ENCODE measurements around the gene PXYLP1. TPM values are rescaled to one million over a fixed set of nuclear protein-coding genes. Genes with fewer than 3 reads are reported as not detected.

Gene PXYLP1
- total RNA-seq, 4 donors from 2014 or later: 9.9 to 11.7 (median 10.0) TPM

- no peak for DNase-seq (ENCODE audit: low spot score in 2 of 2)
- H3K4me3 ChIP-seq: no peak overlapping the region
- H3K27me3 ChIP-seq: no peaks in the 10 kb centered on the region
- H3K9me3 ChIP-seq: no peaks in the 10 kb centered on the region
- H3K27ac ChIP-seq: no peak overlapping the region
- H3K36me3 ChIP-seq: no peaks in the 10 kb centered on the region
- TF ChIP-seq CTCF (IDR thresholded peaks at IDR 0.05): no peak
- no peak for TF ChIP-seq POLR2A (IDR thresholded peaks at IDR 0.05)
- no peak for TF ChIP-seq EP300 (IDR thresholded peaks at IDR 0.05)
- 88 to 94% methylated on average over 3 of the region's 3 CpGs for WGBS, 2 donors
- H3K4me1 ChIP-seq: peaks cover 0 to 4% (median 0%) of the 10 kb centered on the region in 4 donors
Measured at GRCh38 chr3:141333836-141334626, 102.4 kb downstream of the PXYLP1 start.

- no peaks in the 10 kb centered on the region for H3K9me3 ChIP-seq
- 79 to 87% methylated on average over 11 of the region's 11 CpGs for WGBS, 2 donors
- H3K4me3 ChIP-seq: no peak overlapping the region
- TF ChIP-seq CTCF (IDR thresholded peaks at IDR 0.05) (no peak), EP300 (IDR thresholded peaks at IDR 0.05) (no peak), POLR2A (IDR thresholded peaks at IDR 0.05) (no peak)
- H3K4me1 ChIP-seq: peaks cover 0 to 4% (median 0%) of the 10 kb centered on the region in 4 donors
- DNase-seq (ENCODE audit: low spot score in 2 of 2): no peak
- H3K27ac ChIP-seq: no peak overlapping the region
- no peaks in the 10 kb centered on the region for H3K27me3 ChIP-seq
- H3K36me3 ChIP-seq: no peaks in the 10 kb centered on the region
Measured at GRCh38 chr3:141334627-141335250, 103.1 kb downstream of the PXYLP1 start.

GRCh38 chr3:141335531-141336061 lies 104.0 kb downstream of the PXYLP1 start:
- no peak for DNase-seq (ENCODE audit: low spot score in 2 of 2)
- H3K27ac ChIP-seq: no peak overlapping the region
- no peaks in the 10 kb centered on the region for H3K36me3 ChIP-seq
- H3K27me3 ChIP-seq: no peaks in the 10 kb centered on the region
- TF ChIP-seq EP300 (IDR thresholded peaks at IDR 0.05) (no peak), POLR2A (IDR thresholded peaks at IDR 0.05) (no peak), CTCF (IDR thresholded peaks at IDR 0.05) (no peak)
- no peak overlapping the region for H3K4me3 ChIP-seq
- H3K9me3 ChIP-seq: no peaks in the 10 kb centered on the region
- peaks cover 0 to 4% (median 0%) of the 10 kb centered on the region in 4 donors for H3K4me1 ChIP-seq
- 69 to 77% methylated on average over 2 of the region's 2 CpGs for WGBS, 2 donors

GRCh38 chr3:141336672-141337522 lies 105.3 kb downstream of the PXYLP1 start:
- H3K4me3 ChIP-seq: no peak overlapping the region
- WGBS, 2 donors: 65 to 68% methylated on average over 12 of the region's 12 CpGs
- no peak for TF ChIP-seq POLR2A (IDR thresholded peaks at IDR 0.05)
- TF ChIP-seq CTCF (IDR thresholded peaks at IDR 0.05): no peak
- TF ChIP-seq EP300 (IDR thresholded peaks at IDR 0.05): no peak
- H3K27me3 ChIP-seq: no peaks in the 10 kb centered on the region
- H3K9me3 ChIP-seq: no peaks in the 10 kb centered on the region
- peak overlapping the region in 1 of 4 donors; percentile 28 for H3K27ac ChIP-seq
- no peak for DNase-seq (ENCODE audit: low spot score in 2 of 2)
- H3K4me1 ChIP-seq: peaks cover 0 to 4% (median 0%) of the 10 kb centered on the region in 4 donors
- H3K36me3 ChIP-seq: no peaks in the 10 kb centered on the region

All from tibial nerve (tissue), 4 donors.